Measurements from ENCODE around the gene TIAM1.
"Not testable (repeated sequence)": the region's sequence is repeated elsewhere in the genome, so short reads cannot be mapped to it uniquely, and the experiment has no call there.

TIAM1 gene

GRCh38 chr21:31252611-31253010 lies 91.5 kb downstream of the TIAM1 start:
- no peak for FAIRE-seq

GRCh38 chr21:31252091-31252490 lies 92.0 kb downstream of the TIAM1 start:
- no peak for FAIRE-seq

- FAIRE-seq = no peak
Observed at GRCh38 chr21:31251686-31252085, 92.4 kb downstream of the TIAM1 start.

GRCh38 chr21:31248598-31248997 lies 95.5 kb downstream of the TIAM1 start:
- FAIRE-seq = no peak

- FAIRE-seq = no peak
Observed at GRCh38 chr21:31243611-31244010, 100.5 kb downstream of the TIAM1 start.

GRCh38 chr21:31236528-31236927 lies 107.5 kb downstream of the TIAM1 start:
- no peak for FAIRE-seq

- FAIRE-seq = no peak
Observed at GRCh38 chr21:31235671-31236450, 108.2 kb downstream of the TIAM1 start.

GRCh38 chr21:31234936-31235335 lies 109.1 kb downstream of the TIAM1 start:
- FAIRE-seq = no peak

GRCh38 chr21:31233711-31234110 lies 110.3 kb downstream of the TIAM1 start:
- no peak for FAIRE-seq

- no peak for FAIRE-seq
Observed at GRCh38 chr21:31232344-31232743, 111.7 kb downstream of the TIAM1 start.

- FAIRE-seq = no peak
Observed at GRCh38 chr21:31230937-31231336, 113.1 kb downstream of the TIAM1 start.

- FAIRE-seq = not testable (repeated sequence)
Observed at GRCh38 chr21:31228723-31229122, 115.3 kb downstream of the TIAM1 start.

GRCh38 chr21:31225713-31226112 lies 118.3 kb downstream of the TIAM1 start:
- FAIRE-seq = no peak

GRCh38 chr21:31222142-31222541 lies 121.9 kb downstream of the TIAM1 start:
- no peak for FAIRE-seq

- no peak for FAIRE-seq
Observed at GRCh38 chr21:31221043-31221442, 123.0 kb downstream of the TIAM1 start.

- FAIRE-seq = no peak
Observed at GRCh38 chr21:31220575-31220974, 123.5 kb downstream of the TIAM1 start.

- no peak for FAIRE-seq
Observed at GRCh38 chr21:31218830-31219608, 125.0 kb downstream of the TIAM1 start.

GRCh38 chr21:31216206-31216605 lies 127.9 kb downstream of the TIAM1 start:
- FAIRE-seq = no peak

- no peak for FAIRE-seq
Observed at GRCh38 chr21:31213787-31214186, 130.3 kb downstream of the TIAM1 start.

- no peak for FAIRE-seq
Observed at GRCh38 chr21:31211836-31212235, 132.2 kb downstream of the TIAM1 start.

GRCh38 chr21:31205412-31205811 lies 138.6 kb downstream of the TIAM1 start:
- no peak for FAIRE-seq

GRCh38 chr21:31204801-31205200 lies 139.3 kb downstream of the TIAM1 start:
- FAIRE-seq = no peak

- FAIRE-seq = no peak
Observed at GRCh38 chr21:31203431-31204054, 140.5 kb downstream of the TIAM1 start.

GRCh38 chr21:31201548-31201947 lies 142.5 kb downstream of the TIAM1 start:
- no peak for FAIRE-seq

Measured in TTC549 (cell line).